ENCODE measurements around the gene NACAD. TPM values are rescaled to one million over a fixed set of nuclear protein-coding genes. Genes with fewer than 3 reads are reported as not detected.
A peak's percentile ranks its signal among the peaks of the same experiment; 100 is the strongest.

NACAD gene
- total and polyA plus RNA-seq, 2 experiments from 2014 or later = 1.4 to 3.9 TPM

DNA sequence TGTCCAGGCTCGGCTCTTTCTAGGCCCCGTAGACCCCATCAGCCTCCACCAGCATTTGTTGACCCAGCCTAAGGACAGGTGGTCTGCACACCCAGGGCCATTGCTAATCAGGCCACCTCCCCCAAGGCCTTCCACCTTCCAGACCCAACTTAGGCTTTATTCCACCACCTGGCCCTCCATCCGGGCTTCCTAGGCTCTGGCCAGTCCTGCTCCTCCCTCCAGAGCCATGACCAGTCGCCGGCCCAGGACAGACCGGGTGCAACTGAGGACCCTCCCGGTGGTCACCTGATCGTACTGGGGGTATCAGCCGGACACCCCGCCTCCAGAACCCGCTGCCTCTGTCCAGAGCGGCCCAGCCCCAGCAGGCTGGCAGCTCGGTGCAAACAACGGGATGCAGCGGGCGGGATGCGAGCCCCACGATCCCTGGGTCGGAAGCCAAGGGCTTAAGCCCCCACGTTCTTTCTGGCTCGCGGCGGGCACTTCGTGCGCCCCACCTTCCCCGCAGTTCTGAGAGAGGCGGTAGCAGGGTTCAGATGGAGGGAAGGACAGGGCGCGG is 545 bp downstream of the NACAD start:
- Histone ChIP-seq H3K9me2 (replicated peaks; ENCODE audit: insufficient read depth) (no peaks in the 10 kb centered on the region), H3K36me3 (replicated peaks; ENCODE audit: insufficient read depth, low read depth) (no peaks in the 10 kb centered on the region), H3K27ac (no peak overlapping the region), H3K4me3 (peak overlapping the region; percentile 90), H3K79me2 (no peaks in the 10 kb centered on the region), H2AFZ (peak overlapping the region; percentile 76), H3K27me3 (no peaks in the 10 kb centered on the region), H3K4me2 (peak overlapping the region; percentile 97), H3K4me1 (ENCODE audit: insufficient read depth) (peaks cover 2% of the 10 kb centered on the region), H3K9me3 (ENCODE audit: low read depth) (no peaks in the 10 kb centered on the region), H4K20me1 (ENCODE audit: insufficient read depth, poor library complexity, severe bottlenecking) (no peaks in the 10 kb centered on the region)
- 41% methylated on average over 27 of the region's 29 CpGs for WGBS (ENCODE audit: low lambda C conversion rate, missing lambda C conversion rate)
- no peak for TF ChIP-seq EZH2 (IDR thresholded peaks at IDR 0.05; ENCODE audit: borderline replicate concordance)
- TF ChIP-seq EZH2phosphoT487 (IDR thresholded peaks at IDR 0.05; ENCODE audit: low read depth, severe bottlenecking, unreplicated experiment) = no peak
- TF ChIP-seq, protein P1, sequence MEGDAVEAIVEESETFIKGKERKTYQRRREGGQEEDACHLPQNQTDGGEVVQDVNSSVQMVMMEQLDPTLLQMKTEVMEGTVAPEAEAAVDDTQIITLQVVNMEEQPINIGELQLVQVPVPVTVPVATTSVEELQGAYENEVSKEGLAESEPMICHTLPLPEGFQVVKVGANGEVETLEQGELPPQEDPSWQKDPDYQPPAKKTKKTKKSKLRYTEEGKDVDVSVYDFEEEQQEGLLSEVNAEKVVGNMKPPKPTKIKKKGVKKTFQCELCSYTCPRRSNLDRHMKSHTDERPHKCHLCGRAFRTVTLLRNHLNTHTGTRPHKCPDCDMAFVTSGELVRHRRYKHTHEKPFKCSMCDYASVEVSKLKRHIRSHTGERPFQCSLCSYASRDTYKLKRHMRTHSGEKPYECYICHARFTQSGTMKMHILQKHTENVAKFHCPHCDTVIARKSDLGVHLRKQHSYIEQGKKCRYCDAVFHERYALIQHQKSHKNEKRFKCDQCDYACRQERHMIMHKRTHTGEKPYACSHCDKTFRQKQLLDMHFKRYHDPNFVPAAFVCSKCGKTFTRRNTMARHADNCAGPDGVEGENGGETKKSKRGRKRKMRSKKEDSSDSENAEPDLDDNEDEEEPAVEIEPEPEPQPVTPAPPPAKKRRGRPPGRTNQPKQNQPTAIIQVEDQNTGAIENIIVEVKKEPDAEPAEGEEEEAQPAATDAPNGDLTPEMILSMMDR (IDR thresholded peaks at IDR 0.05; ENCODE audit: poor library complexity) = no peak
- no peak for DNase-seq (ENCODE audit: low spot score)

DNA sequence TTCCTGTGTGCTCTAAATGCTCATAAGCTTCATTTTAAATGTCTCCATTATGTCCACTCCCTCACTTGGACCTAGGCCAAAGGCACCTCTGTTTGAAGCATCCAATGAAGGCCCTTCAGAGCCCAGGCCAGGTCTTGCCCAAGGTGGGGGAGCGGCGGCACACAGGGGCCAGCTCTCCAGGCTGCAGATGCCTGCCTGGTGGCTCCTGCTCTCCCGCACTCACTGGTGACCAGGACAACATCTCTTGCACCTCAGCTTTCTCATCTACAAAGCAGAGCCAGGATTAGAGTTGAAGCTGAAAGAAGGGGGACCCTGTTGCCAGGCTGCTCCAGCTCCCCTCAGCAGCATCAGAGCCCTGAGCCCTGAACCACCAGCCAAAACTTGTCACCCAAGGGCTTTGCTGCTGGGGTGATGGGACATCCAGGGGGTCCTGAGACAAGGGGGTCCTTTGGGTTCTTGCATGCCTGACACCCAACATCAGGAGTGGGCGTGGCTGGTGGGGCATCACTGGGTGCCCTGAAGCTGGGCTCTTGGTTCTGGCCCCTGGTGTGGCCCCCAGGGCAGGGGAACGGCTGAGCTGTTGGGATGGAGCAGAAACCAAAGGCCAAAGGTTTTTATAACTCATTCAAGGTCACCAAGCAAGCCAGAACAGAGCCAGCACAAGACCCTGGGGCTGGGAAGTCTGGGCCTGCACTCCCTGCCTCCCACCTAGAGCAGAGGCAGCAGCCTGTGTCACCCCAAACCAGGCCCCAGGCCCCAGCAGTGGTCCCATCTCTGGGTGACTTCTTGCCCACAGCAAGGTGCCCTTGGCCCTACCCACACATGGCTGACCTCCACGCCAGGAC is 1.2 kb downstream of the NACAD start:
- Histone ChIP-seq H3K4me2 (peak overlapping the region; percentile 97), H4K20me1 (ENCODE audit: insufficient read depth, poor library complexity, severe bottlenecking) (no peaks in the 10 kb centered on the region)

DNA sequence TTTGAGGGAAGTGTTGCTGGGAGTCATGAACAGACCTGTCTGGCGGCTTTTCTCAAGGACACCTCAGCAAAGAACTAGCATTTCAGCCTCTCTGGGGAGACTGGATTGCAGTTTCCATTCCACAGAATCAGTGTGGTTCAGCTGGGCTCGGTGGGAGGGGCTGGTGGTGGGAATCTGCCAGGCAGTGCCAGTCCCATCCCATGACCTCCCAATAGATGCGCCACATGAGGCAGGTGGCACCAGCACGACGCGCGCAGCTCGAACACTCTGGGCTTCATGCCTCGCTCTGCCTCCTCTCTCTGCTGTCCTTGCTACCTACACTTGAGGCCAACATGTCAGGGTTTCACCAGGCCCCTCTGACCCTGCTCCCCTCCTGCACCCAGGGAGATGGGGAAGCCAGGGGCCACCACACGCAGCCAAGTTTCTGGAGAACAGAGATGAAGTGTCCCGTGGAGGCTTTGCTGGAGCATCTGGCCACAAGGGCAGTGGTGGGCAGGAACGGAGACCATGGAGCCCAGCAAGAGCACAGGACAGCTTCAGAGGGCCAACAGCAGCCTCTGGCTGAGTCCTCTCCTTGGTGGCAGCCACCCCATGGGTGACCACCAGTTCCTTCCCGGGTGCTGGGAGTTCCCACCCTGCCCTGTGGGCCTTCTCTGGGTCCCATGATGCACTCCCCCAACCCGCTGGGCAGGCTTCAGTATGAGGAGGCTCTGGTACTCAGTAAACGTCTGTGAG is 2.3 kb downstream of the NACAD start:
- H3K4me3 ChIP-seq = no peak overlapping the region
- H3K4me2 ChIP-seq = no peak overlapping the region
- H3K36me3 ChIP-seq (replicated peaks; ENCODE audit: insufficient read depth, low read depth) = no peaks in the 10 kb centered on the region
- H3K4me1 ChIP-seq (ENCODE audit: insufficient read depth) = peaks cover 2% of the 10 kb centered on the region
- H2AFZ ChIP-seq = no peak overlapping the region
- TF ChIP-seq EZH2phosphoT487 (IDR thresholded peaks at IDR 0.05; ENCODE audit: low read depth, severe bottlenecking, unreplicated experiment) (no peak), EZH2 (IDR thresholded peaks at IDR 0.05; ENCODE audit: borderline replicate concordance) (no peak)
- TF ChIP-seq, protein P1 (IDR thresholded peaks at IDR 0.05; ENCODE audit: poor library complexity) = no peak
- H3K9me3 ChIP-seq (ENCODE audit: low read depth) = no peaks in the 10 kb centered on the region
- no peaks in the 10 kb centered on the region for H3K9me2 ChIP-seq (replicated peaks; ENCODE audit: insufficient read depth)
- H3K27ac ChIP-seq = no peak overlapping the region
- H3K79me2 ChIP-seq = no peaks in the 10 kb centered on the region
- no peaks in the 10 kb centered on the region for H4K20me1 ChIP-seq (ENCODE audit: insufficient read depth, poor library complexity, severe bottlenecking)
- 89% methylated on average over 15 of the region's 15 CpGs for WGBS (ENCODE audit: low lambda C conversion rate, missing lambda C conversion rate)
- no peak for DNase-seq (ENCODE audit: low spot score)
- no peaks in the 10 kb centered on the region for H3K27me3 ChIP-seq

More for the DNA sequence above, 1.2 kb downstream of the NACAD start:
- WGBS (ENCODE audit: low lambda C conversion rate, missing lambda C conversion rate) = 98% methylated on average over 6 of the region's 6 CpGs
- Histone ChIP-seq H3K27me3 (no peaks in the 10 kb centered on the region), H3K4me1 (ENCODE audit: insufficient read depth) (peaks cover 2% of the 10 kb centered on the region), H3K4me3 (no peak overlapping the region), H3K79me2 (no peaks in the 10 kb centered on the region), H3K27ac (no peak overlapping the region), H2AFZ (no peak overlapping the region), H3K9me3 (ENCODE audit: low read depth) (no peaks in the 10 kb centered on the region), H3K9me2 (replicated peaks; ENCODE audit: insufficient read depth) (no peaks in the 10 kb centered on the region), H3K36me3 (replicated peaks; ENCODE audit: insufficient read depth, low read depth) (no peaks in the 10 kb centered on the region)
- no peak for DNase-seq (ENCODE audit: low spot score)
- TF ChIP-seq, protein P1 (IDR thresholded peaks at IDR 0.05; ENCODE audit: poor library complexity) = no peak
- no peak for TF ChIP-seq EZH2 (IDR thresholded peaks at IDR 0.05; ENCODE audit: borderline replicate concordance)
- TF ChIP-seq EZH2phosphoT487 (IDR thresholded peaks at IDR 0.05; ENCODE audit: low read depth, severe bottlenecking, unreplicated experiment) = no peak
